ENCODE measurements around the gene SOX21. TPM values are rescaled to one million over a fixed set of nuclear protein-coding genes. Genes with fewer than 3 reads are reported as not detected.

SOX21 gene
- total RNA-seq, 1 donor from 2014 or later, result 11.4 TPM

GRCh38 chr13:94717916-94718315 lies 5.6 kb upstream of the SOX21 start:
- H3K27me3 Mint-ChIP-seq, result peaks cover 57% of the 10 kb centered on the region
- DNase-seq (ENCODE audit: extremely low spot score, unreplicated experiment), result no peak
- TF ChIP-seq CTCF (conservative IDR thresholded peaks at IDR 0.05), result no peak
- peaks cover 13% of the 10 kb centered on the region for H3K4me1 Mint-ChIP-seq (ENCODE audit: unreplicated experiment)
- no peaks in the 10 kb centered on the region for H3K9me3 Mint-ChIP-seq
- H3K4me3 Mint-ChIP-seq, result peak overlapping the region; percentile 9
- no peak overlapping the region for H3K27ac Mint-ChIP-seq
- H3K36me3 Mint-ChIP-seq, result no peaks in the 10 kb centered on the region

GRCh38 chr13:94716016-94716415 lies 3.7 kb upstream of the SOX21 start:
- peak; percentile 63 for TF ChIP-seq CTCF (conservative IDR thresholded peaks at IDR 0.05)
- Mint-ChIP-seq H3K4me3 (peak overlapping the region; percentile 72), H3K36me3 (no peaks in the 10 kb centered on the region), H3K9me3 (no peaks in the 10 kb centered on the region), H3K27ac (peak overlapping the region; percentile 89), H3K27me3 (peaks cover 58% of the 10 kb centered on the region), H3K4me1 (ENCODE audit: unreplicated experiment) (peaks cover 13% of the 10 kb centered on the region)
- DNase-seq (ENCODE audit: extremely low spot score, unreplicated experiment), result no peak

GRCh38 chr13:94713561-94714182 lies 1.3 kb upstream of the SOX21 start:
- Mint-ChIP-seq H3K27ac (peak overlapping the region; percentile 84), H3K36me3 (no peaks in the 10 kb centered on the region), H3K4me3 (peak overlapping the region; percentile 84), H3K9me3 (no peaks in the 10 kb centered on the region), H3K4me1 (ENCODE audit: unreplicated experiment) (peaks cover 18% of the 10 kb centered on the region), H3K27me3 (peaks cover 80% of the 10 kb centered on the region)
- no peak for DNase-seq (ENCODE audit: extremely low spot score, unreplicated experiment)
- no peak for TF ChIP-seq CTCF (conservative IDR thresholded peaks at IDR 0.05)

- Mint-ChIP-seq H3K27ac (peak overlapping the region; percentile 74), H3K36me3 (no peaks in the 10 kb centered on the region), H3K4me3 (peak overlapping the region; percentile 92), H3K9me3 (no peaks in the 10 kb centered on the region), H3K4me1 (ENCODE audit: unreplicated experiment) (peaks cover 22% of the 10 kb centered on the region), H3K27me3 (peaks cover 85% of the 10 kb centered on the region)
- peak; percentile 74 for DNase-seq (ENCODE audit: extremely low spot score, unreplicated experiment)
- no peak for TF ChIP-seq CTCF (conservative IDR thresholded peaks at IDR 0.05)
Observed at GRCh38 chr13:94712812-94713560, 641 bp upstream of the SOX21 start.

GRCh38 chr13:94711561-94712286 lies 621 bp downstream of the SOX21 start:
- H3K27me3 Mint-ChIP-seq, result peaks cover 85% of the 10 kb centered on the region
- peak overlapping the region; percentile 74 for H3K27ac Mint-ChIP-seq
- H3K4me1 Mint-ChIP-seq (ENCODE audit: unreplicated experiment), result peaks cover 26% of the 10 kb centered on the region
- H3K36me3 Mint-ChIP-seq, result no peaks in the 10 kb centered on the region
- H3K9me3 Mint-ChIP-seq, result no peaks in the 10 kb centered on the region
- TF ChIP-seq CTCF (conservative IDR thresholded peaks at IDR 0.05), result no peak
- peak overlapping the region; percentile 92 for H3K4me3 Mint-ChIP-seq
- DNase-seq (ENCODE audit: extremely low spot score, unreplicated experiment), result no peak

Data from type B pancreatic cell (in vitro differentiated cells).